ENCODE data around the gene HDC. TPM values are rescaled to one million over a fixed set of nuclear protein-coding genes. Genes with fewer than 3 reads are reported as not detected.

Gene HDC
- polyA plus RNA-seq, 1 donor (not counting 4 experiments of a cell fraction or from before 2014, with no cell fraction given) = not detected

DNA sequence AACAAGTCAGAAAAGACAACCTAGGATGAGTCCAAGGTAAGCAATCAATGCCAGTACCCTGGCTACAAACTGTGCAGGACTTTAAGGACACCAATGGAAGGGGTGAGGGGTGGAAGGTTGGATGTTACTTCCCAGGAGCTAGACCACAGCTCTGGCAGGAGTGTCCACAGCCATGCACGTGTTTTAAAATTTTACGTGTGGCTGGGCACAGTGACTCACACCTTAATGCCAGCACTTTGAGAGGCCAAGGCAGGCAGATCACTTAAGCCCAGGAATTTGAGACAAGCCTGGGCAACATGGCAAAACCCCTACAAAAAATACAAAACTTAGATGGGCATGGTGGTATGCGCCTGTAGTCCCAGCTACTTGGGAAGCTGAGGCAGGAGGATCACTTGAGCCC lies 14.7 kb upstream of the HDC start:
- no peaks in the 10 kb centered on the region for H3K79me2 ChIP-seq (ENCODE audit: control insufficient read depth, insufficient read depth, low read length)
- no peaks in the 10 kb centered on the region for H3K9me3 ChIP-seq (ENCODE audit: control insufficient read depth, low read depth, low read length)
- peak overlapping the region in 1 of 3 experiments; percentile 1 for H3K4me3 ChIP-seq (ENCODE audit: control insufficient read depth in 2 of 3, extremely low read depth in 1 of 3, insufficient read depth in 2 of 3, low read depth in 1 of 3, low read length in 3 of 3)
- H3K27me3 ChIP-seq (ENCODE audit: control insufficient read depth, extremely low read depth, insufficient read depth, low read length) = no peaks in the 10 kb centered on the region
- H3K4me1 ChIP-seq (ENCODE audit: control insufficient read depth, extremely low read depth, insufficient read depth, low read length) = peaks cover 12% of the 10 kb centered on the region
- dilution Hi-C loops (cut with MboI; ENCODE audit: extremely low pct_ligation_motif_present, low sequenced_read_pairs) = no loop called here
- no peaks in the 10 kb centered on the region for H3K9me1 ChIP-seq (ENCODE audit: control insufficient read depth, extremely low read depth, insufficient read depth, low read length)
- H4K20me1 ChIP-seq (ENCODE audit: control insufficient read depth, extremely low read depth, insufficient read depth, low read length) = no peaks in the 10 kb centered on the region
- H3K36me3 ChIP-seq (ENCODE audit: control insufficient read depth in 2 of 2, extremely low read depth in 1 of 2, insufficient read depth in 2 of 2, low read length in 2 of 2) = no peaks in the 10 kb centered on the region
- peak overlapping the region; percentile 33 for H3K27ac ChIP-seq (ENCODE audit: control insufficient read depth, insufficient read depth, low read length)
- peak overlapping the region; percentile 48 for H3K4me2 ChIP-seq (ENCODE audit: control insufficient read depth, extremely low read depth, insufficient read depth, low read depth, low read length)
- FAIRE-seq = peak; percentile 71
- no peak overlapping the region for H3K9ac ChIP-seq (ENCODE audit: control insufficient read depth, extremely low read depth, insufficient read depth, low read length)
- DNase-seq (ENCODE audit: low read depth, low spot score) = peak; percentile 17
- no peak for TF ChIP-seq EZH2 (IDR thresholded peaks at IDR 0.05; ENCODE audit: low read length)
- TF ChIP-seq, protein P1, sequence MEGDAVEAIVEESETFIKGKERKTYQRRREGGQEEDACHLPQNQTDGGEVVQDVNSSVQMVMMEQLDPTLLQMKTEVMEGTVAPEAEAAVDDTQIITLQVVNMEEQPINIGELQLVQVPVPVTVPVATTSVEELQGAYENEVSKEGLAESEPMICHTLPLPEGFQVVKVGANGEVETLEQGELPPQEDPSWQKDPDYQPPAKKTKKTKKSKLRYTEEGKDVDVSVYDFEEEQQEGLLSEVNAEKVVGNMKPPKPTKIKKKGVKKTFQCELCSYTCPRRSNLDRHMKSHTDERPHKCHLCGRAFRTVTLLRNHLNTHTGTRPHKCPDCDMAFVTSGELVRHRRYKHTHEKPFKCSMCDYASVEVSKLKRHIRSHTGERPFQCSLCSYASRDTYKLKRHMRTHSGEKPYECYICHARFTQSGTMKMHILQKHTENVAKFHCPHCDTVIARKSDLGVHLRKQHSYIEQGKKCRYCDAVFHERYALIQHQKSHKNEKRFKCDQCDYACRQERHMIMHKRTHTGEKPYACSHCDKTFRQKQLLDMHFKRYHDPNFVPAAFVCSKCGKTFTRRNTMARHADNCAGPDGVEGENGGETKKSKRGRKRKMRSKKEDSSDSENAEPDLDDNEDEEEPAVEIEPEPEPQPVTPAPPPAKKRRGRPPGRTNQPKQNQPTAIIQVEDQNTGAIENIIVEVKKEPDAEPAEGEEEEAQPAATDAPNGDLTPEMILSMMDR (optimal IDR thresholded peaks at IDR 0.05 in 1 of 3, IDR thresholded peaks at IDR 0.05 in 1 of 3, conservative IDR thresholded peaks at IDR 0.05 in 1 of 3; ENCODE audit: extremely low read depth in 1 of 3, insufficient read depth in 2 of 3, low read length in 3 of 3) = no peak
- H2AFZ ChIP-seq (ENCODE audit: control insufficient read depth, low read length) = no peak overlapping the region

DNA sequence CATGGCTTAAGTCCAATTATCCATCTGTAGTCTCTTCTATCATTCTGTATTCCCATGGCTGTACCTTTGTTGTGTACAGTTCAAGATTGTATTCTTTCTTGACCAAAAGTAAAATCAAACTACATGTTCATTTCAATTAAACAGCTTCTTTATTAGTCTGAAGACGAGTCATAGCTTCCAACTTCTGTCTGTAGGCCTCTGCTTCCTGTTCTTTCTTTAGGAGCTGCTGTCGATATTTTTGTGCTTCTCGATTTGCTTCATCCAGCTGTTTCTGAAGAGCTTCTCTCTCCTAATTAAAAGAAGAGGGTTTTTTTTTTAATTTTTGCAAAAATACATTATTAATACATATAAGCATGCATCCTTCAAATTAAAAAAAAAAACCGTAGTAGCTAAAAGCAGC lies 13.0 kb upstream of the HDC start:
- no peak overlapping the region for H3K4me3 ChIP-seq (ENCODE audit: control insufficient read depth in 2 of 3, extremely low read depth in 1 of 3, insufficient read depth in 2 of 3, low read depth in 1 of 3, low read length in 3 of 3)
- H3K9me1 ChIP-seq (ENCODE audit: control insufficient read depth, extremely low read depth, insufficient read depth, low read length) = no peaks in the 10 kb centered on the region
- dilution Hi-C loops (cut with MboI; ENCODE audit: extremely low pct_ligation_motif_present, low sequenced_read_pairs) = no loop called here
- H3K27me3 ChIP-seq (ENCODE audit: control insufficient read depth, extremely low read depth, insufficient read depth, low read length) = no peaks in the 10 kb centered on the region
- no peaks in the 10 kb centered on the region for H3K9me3 ChIP-seq (ENCODE audit: control insufficient read depth, low read depth, low read length)
- TF ChIP-seq, protein P1 (optimal IDR thresholded peaks at IDR 0.05 in 1 of 3, IDR thresholded peaks at IDR 0.05 in 1 of 3, conservative IDR thresholded peaks at IDR 0.05 in 1 of 3; ENCODE audit: extremely low read depth in 1 of 3, insufficient read depth in 2 of 3, low read length in 3 of 3) = no peak
- TF ChIP-seq EZH2 (IDR thresholded peaks at IDR 0.05; ENCODE audit: low read length) = no peak
- H3K27ac ChIP-seq (ENCODE audit: control insufficient read depth, insufficient read depth, low read length) = no peak overlapping the region
- DNase-seq (ENCODE audit: low read depth, low spot score) = no peak
- no peaks in the 10 kb centered on the region for H3K79me2 ChIP-seq (ENCODE audit: control insufficient read depth, insufficient read depth, low read length)
- no peak overlapping the region for H3K4me2 ChIP-seq (ENCODE audit: control insufficient read depth, extremely low read depth, insufficient read depth, low read depth, low read length)
- H3K9ac ChIP-seq (ENCODE audit: control insufficient read depth, extremely low read depth, insufficient read depth, low read length) = no peak overlapping the region
- H4K20me1 ChIP-seq (ENCODE audit: control insufficient read depth, extremely low read depth, insufficient read depth, low read length) = no peaks in the 10 kb centered on the region
- peaks cover 12% of the 10 kb centered on the region for H3K4me1 ChIP-seq (ENCODE audit: control insufficient read depth, extremely low read depth, insufficient read depth, low read length)
- no peak for FAIRE-seq
- no peaks in the 10 kb centered on the region for H3K36me3 ChIP-seq (ENCODE audit: control insufficient read depth in 2 of 2, extremely low read depth in 1 of 2, insufficient read depth in 2 of 2, low read length in 2 of 2)
- H2AFZ ChIP-seq (ENCODE audit: control insufficient read depth, low read length) = no peak overlapping the region
